ENCODE data around the gene MGA.
A peak's percentile ranks its signal among the peaks of the same experiment; 100 is the strongest.

Gene MGA

DNA sequence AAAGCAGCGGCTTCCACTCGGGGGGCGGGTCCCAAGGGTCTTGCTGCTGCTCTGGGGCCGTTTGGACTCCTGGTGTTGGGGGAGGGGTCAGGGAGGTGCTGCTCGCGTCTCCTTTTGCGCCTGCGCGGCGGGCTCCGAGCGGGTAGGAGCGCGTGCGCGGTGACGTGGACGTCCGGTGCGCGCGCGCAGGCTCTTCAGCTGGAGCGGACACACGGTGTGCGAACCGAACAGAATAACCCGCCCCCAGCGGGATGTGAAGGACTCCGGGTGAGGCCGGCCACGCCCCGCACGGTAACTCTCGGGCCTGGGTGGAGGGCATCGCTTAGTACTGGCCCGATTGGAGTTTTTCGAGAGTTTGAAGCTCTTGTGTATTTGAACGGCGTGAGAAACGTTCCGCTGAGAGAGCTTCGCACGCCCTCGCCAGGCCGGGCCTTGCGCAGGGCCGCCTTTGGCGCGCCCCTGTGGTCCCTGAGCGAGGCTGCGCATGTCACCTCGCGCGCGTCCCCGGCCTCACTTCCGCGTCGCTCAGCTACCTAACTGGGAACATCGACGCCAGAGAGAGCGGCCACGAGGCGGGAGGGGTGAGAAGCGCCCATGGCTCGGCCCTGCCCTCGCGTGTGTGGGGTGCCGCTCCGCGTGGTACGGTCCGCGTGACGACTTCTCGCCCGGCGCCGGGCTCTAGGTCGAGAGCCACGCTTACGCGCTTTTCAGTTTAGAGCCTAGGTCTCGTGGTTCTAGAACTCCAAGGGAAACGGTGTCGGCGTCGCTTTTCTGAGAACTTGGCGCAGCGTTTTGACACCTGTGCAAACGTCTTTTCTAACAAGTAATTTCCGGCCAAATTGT lies at the start of gene MGA:
Gene MGA, plus strand, starts transcription at position 171 of the 843 bp plus-strand sequence.
- peak; percentile 94 for DNase-seq (ENCODE audit: low read depth)

DNA sequence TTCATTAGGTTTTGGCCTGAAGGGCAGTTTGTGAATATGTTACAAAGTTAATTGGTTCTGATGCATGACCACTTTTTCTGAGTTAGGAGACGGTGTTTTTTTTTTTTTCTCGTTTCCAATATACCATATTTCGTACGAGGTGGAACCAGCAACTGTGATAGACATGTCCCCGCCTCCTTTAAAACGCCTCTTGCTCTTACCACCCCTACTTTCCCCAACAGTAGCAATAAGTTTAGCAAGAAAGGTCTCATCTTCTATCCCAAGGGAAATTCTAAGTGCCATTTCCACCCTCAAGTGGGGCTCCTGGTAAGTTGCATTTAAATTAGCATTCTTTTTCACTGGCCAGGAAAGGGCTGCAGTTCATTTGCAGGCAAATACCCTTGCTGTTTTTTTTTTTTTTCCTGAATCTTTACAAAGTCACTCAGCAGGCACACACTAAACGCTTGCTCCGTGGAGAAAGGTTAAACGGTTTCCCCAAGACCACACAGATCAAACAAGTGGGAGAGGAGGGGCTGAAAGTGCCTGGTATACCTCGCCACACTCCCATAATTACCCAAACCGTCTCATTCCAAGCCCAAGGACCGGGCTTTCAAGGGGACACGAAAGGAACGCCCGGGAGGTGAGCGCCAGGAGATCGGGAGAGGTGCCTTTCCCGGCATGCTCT lies 39.5 kb upstream of the MGA start:
- peak; percentile 5 for DNase-seq (ENCODE audit: low read depth)

DNA sequence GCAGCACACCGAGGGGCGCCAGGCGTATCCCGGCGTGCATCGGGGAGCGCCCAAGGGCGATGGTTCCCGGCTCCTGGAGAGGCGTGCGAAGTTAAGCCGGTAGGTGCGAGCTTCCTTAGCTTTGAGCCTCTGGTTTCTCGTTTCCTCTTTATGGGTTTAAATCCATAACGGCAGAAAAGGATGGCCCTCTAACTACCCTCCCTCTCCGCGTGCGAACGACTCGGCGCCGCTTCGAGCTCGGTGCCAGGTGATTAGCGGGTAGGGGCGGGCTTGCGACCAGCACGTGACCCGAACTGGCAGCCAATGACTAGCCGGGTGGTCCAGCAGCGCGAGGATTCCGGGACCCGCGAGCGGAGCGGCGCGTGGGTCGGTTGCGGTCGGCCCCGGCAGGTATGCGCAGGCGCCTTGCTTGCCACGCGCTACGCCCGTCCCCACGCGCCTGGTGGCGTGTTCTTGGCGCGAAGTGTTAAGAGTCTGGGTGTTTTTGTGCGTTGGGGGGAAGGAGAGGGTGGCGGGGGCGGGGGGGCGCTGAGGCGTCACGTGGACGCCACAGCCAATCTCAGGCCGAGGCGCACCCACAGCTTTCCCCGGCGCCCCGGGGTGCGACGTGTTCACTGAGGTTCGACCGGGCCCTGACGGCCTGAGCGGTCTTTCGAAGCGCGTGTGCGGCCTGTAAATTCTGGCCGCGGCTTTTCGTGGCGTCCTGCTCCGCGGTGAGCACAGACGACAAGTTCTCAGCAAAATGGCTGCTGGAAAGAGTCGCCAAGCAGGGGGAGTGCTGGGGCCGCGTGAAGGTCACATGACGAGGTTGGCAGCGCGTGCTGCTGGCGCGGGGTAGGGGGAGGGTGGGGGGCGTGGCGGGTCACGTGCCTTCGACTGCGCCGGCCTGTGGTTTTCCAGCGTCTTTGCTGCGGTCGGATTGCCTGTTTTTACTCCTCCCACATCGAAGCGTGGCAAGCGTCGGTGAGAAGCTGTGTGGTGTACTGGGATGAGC lies 38.7 kb upstream of the MGA start:
- peak; percentile 75 for DNase-seq (ENCODE audit: low read depth)

DNA sequence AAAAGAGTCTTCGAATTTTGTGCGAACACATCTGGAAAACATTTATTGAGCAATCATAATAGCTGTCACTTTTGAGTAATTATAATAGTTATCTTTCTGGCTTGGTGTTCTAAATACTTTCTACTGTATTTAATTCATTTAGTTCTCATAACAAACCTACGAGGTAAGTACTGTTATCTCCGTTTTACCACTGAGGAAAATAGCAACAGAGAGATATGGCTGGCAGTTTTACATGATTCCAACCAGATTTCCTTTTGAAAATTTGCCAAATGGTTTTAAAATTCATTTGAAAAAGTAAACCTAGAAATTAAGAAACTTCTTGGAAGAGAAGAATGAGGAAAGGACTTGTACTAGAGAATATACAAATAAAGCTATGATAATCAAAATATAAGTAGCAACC lies 37.3 kb upstream of the MGA start:
- DNase-seq (ENCODE audit: low read depth): no peak

DNA sequence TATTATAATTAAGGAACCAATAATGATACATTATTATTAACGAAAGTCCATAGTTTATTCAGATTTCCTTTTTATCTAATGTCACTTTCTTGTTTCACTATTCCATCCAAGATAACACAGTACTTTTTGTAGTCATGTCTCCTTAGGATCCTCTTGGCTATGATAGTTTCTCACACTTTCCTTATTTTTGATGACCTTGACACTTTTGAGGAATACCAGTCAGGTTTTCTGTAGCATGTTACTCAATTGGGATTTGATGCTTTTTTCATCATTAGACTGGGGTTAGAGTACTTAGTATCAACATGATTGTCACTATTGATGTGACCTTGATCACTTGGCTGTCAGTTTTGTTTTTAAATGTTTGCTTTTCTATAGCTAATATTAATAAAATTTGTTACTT lies 33.0 kb upstream of the MGA start:
- DNase-seq (ENCODE audit: low read depth): no peak

DNA sequence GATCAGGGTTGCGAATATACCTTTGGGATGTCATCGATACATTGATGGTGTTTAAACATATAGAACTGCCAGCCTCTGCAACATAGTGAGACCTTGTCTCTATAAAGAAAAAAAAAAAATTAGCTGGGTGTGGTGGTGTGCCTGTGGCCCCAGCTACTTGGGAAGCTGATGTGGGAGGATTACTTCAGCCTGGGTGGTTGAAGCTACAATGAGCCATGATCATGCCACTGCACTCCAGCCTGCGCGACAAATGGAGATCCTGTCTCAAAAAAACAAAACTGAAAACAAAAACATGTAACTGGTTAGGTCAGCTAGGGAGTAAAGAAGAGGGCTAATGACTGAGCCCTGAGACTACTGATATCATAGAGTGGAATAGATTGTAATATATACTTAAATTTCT lies 30.7 kb upstream of the MGA start:
- DNase-seq (ENCODE audit: low read depth): no peak

DNA sequence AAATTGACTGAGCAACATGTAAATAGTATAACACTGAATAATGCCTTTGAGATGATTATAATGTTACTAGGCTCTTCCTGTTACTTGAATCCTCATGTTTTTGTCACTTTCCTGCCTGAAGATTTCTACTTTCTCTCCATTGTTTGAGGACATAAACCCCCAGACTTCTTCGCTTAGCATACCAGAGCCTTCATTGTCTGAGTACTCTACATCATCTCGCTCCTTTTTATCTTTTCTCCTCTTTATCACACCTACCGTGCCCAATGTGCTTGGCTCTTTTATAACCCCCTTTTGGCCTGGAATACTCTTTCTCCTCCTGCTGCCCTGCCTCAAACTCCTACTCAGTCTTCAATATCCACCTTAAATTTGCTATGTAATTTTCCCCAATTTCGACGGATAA lies 30.3 kb upstream of the MGA start:
- DNase-seq (ENCODE audit: low read depth): no peak

DNA sequence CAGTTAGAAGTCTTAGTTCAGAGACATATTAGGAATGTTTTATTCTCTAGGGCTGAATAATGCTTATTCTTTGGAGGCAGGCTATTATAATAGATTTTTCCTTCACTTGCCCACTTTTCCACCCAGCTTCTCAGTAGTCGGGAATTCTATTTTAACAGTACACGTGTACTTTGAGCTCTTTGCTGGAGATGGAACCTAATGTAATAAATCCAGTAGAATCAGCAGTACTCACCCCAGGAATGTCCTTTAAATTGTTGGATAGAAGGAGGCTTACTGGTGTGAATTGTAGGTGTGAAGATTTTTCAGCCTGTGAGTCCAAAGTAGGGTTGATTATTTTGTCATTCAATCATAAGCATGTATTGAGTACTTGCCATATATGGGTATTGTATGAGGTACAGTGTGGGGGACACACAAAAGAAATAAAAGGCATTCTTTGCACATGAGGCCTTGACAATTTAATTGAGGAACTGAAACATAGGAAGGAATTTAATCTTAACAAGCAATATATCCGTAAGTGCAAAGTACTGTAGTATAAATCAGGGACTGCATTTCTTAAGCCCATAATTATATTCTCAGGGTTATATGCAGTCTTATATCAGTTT lies 29.5 kb upstream of the MGA start:
- DNase-seq (ENCODE audit: low read depth): no peak

DNA sequence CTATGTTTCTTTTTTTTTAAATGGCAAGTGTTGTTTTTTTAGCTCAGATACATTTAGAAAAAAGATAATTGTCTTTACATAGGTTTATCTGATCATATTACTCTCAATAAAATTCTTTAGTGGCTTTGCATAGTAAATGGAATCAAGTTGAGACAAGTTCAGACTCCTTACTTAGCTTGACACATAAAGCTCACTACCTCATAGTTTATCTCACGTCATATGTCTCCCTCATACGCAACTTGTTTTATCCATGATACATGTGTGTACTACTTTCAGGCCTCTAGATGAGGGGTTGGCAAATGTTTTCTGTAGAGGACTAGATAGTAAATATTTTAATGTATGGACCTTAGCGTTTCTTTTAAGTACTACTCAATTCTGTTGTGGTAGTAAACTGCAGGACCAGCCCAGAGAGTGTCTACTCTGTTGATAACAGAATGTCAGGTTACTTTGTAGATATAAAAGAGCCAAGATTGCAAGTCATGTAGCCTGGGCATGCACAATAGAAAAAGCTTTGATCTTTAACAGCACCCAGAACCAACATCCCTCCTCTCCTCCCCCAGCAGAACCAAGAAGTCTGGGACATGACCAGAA lies 28.2 kb upstream of the MGA start:
- DNase-seq (ENCODE audit: low read depth): no peak

DNA sequence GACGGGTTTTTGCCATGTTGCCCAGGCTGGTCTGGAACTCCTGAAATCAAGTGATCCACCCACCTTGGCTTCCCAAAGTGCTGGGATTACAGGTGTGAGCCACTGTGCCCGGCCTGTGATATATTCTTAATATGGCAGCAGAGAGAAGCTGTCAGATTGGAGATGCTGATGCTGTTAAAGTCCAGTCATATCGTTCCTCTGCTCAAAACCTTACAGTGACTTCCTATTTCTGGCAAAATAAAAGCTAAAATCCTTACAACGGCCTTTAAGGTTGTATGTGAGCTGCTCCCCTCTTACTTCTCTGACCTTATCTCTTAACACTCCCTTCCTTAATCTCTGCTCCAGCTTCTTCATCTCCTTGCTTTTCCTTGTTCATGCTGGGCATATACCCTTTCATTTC lies 26.6 kb upstream of the MGA start:
- DNase-seq (ENCODE audit: low read depth): no peak

DNA sequence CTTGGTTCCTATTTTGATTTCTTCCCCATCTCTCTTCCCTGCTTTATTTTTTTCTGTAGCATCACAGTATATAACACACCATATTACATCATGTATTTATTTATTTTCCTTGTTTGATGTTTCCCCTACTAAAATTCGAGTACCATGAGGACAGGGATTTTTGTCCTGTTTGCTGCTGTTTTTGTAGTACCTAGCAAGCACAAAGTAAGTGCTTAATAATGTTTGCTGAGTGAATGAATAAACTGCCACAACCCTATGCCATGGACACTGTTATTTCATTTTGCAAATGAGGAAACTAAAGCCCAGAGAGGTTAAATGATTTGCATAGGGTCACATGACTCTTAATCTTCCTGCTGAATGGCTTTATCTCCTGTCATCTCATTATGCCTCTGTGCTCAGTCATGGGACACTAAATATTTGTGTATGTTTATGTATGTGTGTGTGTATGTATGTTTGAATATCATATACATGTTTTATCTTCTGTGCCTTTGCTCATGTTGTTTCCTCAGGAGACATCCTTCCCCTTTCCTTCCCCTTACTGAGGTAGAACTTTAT lies 26.1 kb upstream of the MGA start:
- DNase-seq (ENCODE audit: low read depth): no peak

DNA sequence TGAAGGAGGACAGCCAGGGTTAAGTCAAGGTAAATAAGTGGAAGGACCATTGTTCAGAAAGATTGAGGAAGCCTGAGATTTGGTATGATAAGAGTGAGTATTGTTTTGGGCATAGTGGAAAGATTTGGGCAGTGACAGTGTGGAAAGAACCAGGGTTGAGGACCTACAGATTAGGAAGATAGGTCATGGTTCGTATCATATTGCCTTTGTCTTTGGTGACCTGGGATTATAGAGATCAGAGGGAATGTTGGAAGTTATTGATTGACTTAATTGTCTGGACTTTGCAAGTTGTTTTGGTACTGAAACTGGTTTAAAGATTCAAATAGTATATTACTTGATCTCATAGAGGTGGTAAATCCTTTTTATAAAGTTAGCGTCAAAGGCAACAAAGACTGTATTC lies 23.1 kb upstream of the MGA start:
- no peak for DNase-seq (ENCODE audit: low read depth)

DNA sequence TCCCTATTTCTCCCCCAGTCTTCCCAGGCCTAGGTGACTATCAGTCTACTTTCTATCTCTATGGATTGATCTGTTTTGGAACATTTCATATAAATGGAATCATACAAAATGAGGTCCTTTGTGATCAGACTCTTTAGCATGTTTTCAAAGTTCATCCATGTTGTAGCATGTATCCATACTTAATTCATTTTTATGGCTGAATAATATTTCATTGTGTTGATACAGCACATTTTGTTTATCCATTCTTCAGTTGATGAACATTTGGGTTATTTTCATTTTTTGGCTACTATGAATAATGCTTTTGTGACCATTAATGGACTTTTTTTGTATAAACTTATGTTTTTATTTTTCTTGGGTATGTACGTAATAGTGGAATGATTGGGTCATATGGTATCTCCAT lies 19.2 kb upstream of the MGA start:
- no peak for DNase-seq (ENCODE audit: low read depth)

DNA sequence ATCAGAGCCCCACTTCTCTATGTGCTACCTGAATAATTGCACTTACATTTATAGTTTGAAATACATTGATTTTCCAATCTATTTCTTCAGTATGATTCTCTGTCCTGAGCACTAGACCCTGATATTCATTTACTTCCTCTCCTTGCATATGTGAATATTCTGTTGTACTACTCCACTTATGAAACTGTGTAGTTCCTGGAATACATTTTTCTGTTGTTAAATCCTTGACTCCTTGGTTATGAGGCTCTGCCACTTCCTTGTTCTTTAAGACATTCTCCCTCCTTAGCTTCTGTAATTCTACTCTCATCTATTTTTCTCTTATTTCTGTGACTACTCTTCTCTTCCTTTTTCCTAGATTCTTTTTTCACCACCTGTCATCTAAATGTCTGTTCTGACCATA lies 12.9 kb upstream of the MGA start:
- no peak for DNase-seq (ENCODE audit: low read depth)

DNA sequence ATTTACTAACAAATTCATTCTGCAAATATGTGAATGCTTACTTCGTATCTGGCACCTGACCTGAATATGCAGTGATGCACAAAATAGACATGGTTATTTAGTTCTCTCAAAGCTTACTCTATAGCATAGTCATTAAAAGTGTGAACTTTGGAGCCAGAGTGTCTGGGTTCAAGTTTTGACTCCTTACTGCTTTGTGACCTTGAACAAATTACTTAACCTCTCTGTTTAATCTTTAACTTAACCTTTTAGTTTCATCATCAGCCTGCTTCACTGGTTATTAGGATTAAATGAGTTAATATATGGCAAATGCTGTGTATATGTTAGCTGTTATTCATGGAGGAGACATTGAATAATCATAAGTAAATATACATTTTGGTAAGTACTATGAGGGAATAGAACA lies 12.1 kb upstream of the MGA start:
- no peak for DNase-seq (ENCODE audit: low read depth)

DNA sequence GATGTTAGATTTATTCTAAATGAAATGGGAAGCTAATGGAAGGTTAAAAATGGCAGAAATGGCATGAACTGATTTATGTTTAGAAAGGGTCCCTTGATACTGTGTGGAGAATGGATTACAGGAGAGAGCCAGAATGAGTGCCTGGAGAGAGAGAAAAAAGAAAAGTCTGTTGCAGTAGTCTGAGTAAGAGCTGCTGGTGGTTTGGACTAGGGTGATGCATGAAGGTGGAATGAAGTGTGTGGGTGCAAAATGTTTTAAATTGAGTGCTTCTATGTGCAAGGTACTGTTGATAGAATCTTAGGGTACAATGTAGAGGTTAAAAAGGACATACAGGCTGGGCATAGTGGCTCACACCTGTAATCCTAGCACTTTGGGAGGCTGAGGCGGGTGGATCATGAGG lies 11.4 kb upstream of the MGA start:
- DNase-seq (ENCODE audit: low read depth): peak; percentile 49

DNA sequence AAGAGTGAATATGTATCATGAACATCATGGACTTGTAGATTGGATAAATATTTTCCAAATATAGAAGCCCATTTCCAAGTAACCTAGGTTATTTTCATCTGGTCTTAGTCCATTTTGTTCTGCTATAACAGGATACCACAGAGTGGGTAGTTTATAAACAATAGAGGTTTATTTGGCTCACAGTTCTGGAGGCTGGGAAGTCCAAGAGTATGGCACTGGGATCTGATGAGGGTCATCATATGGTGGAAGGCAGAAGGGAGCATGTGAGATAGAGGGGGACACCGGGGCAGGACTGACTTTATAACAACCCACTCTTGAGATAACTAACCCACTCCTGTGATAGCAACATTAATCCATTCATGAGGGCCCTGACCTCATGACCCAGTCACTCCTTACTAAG lies 9.4 kb upstream of the MGA start:
- no peak for DNase-seq (ENCODE audit: low read depth)

DNA sequence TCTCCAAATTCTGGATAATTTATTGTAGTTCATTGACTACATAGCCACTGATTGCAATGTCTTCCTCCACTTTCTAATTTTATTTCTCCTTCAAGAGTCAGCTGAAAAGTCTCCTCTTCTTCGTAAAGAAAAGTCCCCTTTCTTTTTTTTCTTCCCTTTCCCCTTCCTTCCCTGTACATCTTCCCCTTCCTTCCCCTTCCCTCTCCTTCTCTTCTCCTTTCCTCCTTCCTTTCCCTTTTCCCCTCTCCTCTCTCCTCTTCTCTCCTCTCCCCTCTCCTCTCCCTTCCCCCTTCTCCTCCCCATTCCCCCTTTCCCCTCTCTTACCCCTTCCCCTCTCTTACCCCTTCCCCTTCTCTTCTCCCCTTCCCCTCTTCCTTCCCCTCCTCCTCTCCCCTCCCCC lies 8.8 kb upstream of the MGA start:
- no peak for DNase-seq (ENCODE audit: low read depth)

DNA sequence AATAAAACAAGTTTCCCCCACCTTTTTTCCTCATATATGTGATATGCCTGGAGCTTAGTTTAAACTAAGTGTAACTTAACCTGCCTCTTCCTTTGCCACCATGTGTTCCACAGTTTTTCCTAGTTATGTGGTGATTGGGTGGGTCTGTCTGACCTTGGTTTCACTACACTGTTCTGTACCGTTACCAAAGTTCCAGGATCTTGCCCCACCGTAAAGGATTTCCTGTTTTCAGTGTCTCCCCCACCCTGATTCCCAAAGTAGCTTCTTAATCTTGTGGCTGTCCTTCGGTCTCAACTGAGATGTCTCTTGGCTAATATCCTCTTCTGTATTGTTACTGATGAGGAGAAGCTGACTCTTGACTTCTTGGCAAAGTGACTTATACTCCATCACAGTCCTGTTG lies 6.4 kb upstream of the MGA start:
- DNase-seq (ENCODE audit: low read depth): no peak

DNA sequence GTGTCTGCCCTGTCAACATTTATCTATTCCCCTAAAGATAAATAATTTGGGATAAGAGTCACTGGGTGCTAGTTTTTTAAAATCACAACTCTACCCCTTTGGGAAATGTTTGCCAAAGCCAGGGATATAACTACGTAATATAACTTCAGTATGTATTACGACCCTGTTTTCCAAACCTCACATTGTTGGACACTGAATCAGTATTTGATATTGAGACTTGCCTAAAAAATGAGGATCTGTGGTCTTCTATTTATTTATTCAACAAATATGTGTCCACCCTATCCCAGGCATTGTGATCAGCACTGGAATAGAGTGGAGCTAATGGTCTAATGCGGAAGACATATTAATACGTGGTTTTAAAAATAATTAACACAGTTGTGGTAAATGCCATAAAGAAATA lies 4.5 kb upstream of the MGA start:
- peak; percentile 74 for DNase-seq (ENCODE audit: low read depth)

DNA sequence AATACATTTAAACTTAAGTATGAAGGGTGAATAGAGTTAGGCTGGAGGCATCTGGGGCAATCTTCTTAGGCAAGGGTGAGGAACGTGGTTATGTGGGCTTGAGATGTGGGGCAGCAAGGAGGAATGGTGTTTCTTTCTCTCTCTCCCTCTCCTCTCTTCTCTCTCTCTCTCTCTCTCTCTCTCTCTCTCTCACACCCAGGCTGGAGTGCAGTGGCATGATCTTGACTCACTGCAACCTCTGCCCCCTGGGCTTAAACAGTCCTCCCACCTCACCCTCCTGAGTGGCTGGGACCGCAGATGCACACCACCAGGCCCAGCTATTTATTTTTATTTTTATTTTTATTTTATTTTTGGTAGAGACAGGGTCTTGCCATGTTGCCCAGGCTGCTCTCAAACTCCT lies 4.0 kb upstream of the MGA start:
- DNase-seq (ENCODE audit: low read depth): peak; percentile 43

Data from EH (cell line).